Osteocyte (in vitro differentiated cells): ENCODE results near the gene SPIN1. TPM values are rescaled to one million over a fixed set of nuclear protein-coding genes. Genes with fewer than 3 reads are reported as not detected.

Source experiments
- DNase-seq: peaks from one replicate; pipeline ENCODE4 v3.0.0; 2021; ENCODE audit warnings: mixed read lengths; ENCODE audit not compliant: unreplicated experiment; ENCODE audit errors: extremely low spot score
- H3K27ac Mint-ChIP-seq: one replicate; pipeline ENCODE4 v1.8.0; 2021; ENCODE audit warnings: mild to moderate bottlenecking, mixed read lengths; ENCODE audit not compliant: unreplicated experiment
- H3K27me3 Mint-ChIP-seq: one replicate; pipeline ENCODE4 v1.8.0; 2021; ENCODE audit warnings: mixed read lengths; ENCODE audit not compliant: unreplicated experiment
- H3K36me3 Mint-ChIP-seq: one replicate; pipeline ENCODE4 v1.8.0; 2021; ENCODE audit warnings: mixed read lengths; ENCODE audit not compliant: unreplicated experiment
- H3K4me1 Mint-ChIP-seq: one replicate; pipeline ENCODE4 v1.8.0; 2021; ENCODE audit warnings: mixed read lengths; ENCODE audit not compliant: unreplicated experiment
- H3K4me3 Mint-ChIP-seq: one replicate; pipeline ENCODE4 v1.8.0; 2021; ENCODE audit warnings: mild to moderate bottlenecking, moderate library complexity, mixed read lengths; ENCODE audit not compliant: unreplicated experiment
- H3K9me3 Mint-ChIP-seq: one replicate; pipeline ENCODE4 v1.8.0; 2021; ENCODE audit warnings: mixed read lengths; ENCODE audit not compliant: unreplicated experiment
- CTCF ChIP-seq: fragments of 200-600 bp; sonication (generic); IDR thresholded peaks from 2 replicates; pipeline ENCODE4 v1.5.0; 2021; ENCODE audit warnings: antibody characterized with exemption, mild to moderate bottlenecking, moderate library complexity
- total RNA-seq: library from RNA; stranded (reverse); gene quantifications from 2 replicates; pipeline ENCODE4 v1.2.1, GENCODE V29; 2021

SPIN1 gene
- total RNA-seq, 1 donor from 2014 or later = 115 TPM

DNA sequence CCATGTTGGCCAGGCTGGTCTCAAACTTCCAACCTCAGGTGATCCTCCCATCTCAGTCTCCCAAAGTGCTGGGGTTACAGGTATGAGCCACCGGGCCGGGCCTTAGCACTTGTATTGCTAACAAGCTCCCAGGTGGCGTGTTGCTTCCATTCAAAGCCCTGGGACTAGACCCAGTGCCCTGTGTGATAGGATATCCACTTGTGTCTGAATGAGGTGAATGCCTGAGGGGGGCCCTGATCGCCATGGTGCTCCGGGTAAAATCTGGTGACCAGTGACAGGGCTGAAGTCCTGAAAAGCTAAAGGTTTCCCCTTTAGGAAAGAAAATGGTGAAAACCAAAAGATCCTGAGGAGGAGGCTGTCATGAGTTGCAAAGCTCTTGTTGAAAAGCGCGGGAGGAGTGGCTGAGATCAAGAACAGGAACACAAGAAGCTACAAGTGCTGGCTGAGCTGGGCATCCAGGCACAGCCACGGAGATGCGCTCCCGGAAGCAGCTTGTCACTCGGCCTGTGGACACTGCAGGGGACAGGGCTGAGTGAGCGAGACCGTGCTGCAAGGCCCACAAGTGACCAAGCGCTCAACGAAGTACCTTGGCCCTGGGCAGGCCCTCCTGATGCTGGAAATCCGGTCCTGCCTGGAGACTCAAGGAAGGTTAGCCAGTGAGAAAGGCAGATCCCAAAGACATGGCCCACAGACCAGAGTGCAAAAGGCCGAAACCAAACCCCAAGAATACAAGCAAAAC is 106.9 kb downstream of the SPIN1 start:
- H3K9me3 Mint-ChIP-seq = no peaks in the 10 kb centered on the region
- TF ChIP-seq CTCF = no peak
- H3K36me3 Mint-ChIP-seq = no peaks in the 10 kb centered on the region
- H3K27me3 Mint-ChIP-seq = no peaks in the 10 kb centered on the region
- peak; percentile 81 for DNase-seq
- no peaks in the 10 kb centered on the region for H3K4me1 Mint-ChIP-seq
- H3K4me3 Mint-ChIP-seq = no peak overlapping the region
- no peak overlapping the region for H3K27ac Mint-ChIP-seq

- Mint-ChIP-seq H3K4me1 (no peaks in the 10 kb centered on the region), H3K36me3 (no peaks in the 10 kb centered on the region), H3K27ac (no peak overlapping the region), H3K27me3 (no peaks in the 10 kb centered on the region), H3K4me3 (no peak overlapping the region), H3K9me3 (no peaks in the 10 kb centered on the region)
- peak; percentile 53 for DNase-seq
- no peak for TF ChIP-seq CTCF
These were observed 109.0 kb downstream of the SPIN1 start for GRCh38 chr9:88497224-88497623.

GRCh38 chr9:88498880-88499279 is 110.6 kb downstream of the SPIN1 start:
- H3K27ac Mint-ChIP-seq = no peak overlapping the region
- no peaks in the 10 kb centered on the region for H3K27me3 Mint-ChIP-seq
- H3K9me3 Mint-ChIP-seq = no peaks in the 10 kb centered on the region
- H3K4me1 Mint-ChIP-seq = no peaks in the 10 kb centered on the region
- DNase-seq = peak; percentile 19
- no peak for TF ChIP-seq CTCF
- no peak overlapping the region for H3K4me3 Mint-ChIP-seq
- no peaks in the 10 kb centered on the region for H3K36me3 Mint-ChIP-seq

GRCh38 chr9:88501086-88501485 is 112.8 kb downstream of the SPIN1 start:
- Mint-ChIP-seq H3K27ac (no peak overlapping the region), H3K4me1 (no peaks in the 10 kb centered on the region), H3K9me3 (no peaks in the 10 kb centered on the region), H3K27me3 (no peaks in the 10 kb centered on the region), H3K4me3 (no peak overlapping the region), H3K36me3 (no peaks in the 10 kb centered on the region)
- TF ChIP-seq CTCF = no peak
- DNase-seq = no peak

DNA sequence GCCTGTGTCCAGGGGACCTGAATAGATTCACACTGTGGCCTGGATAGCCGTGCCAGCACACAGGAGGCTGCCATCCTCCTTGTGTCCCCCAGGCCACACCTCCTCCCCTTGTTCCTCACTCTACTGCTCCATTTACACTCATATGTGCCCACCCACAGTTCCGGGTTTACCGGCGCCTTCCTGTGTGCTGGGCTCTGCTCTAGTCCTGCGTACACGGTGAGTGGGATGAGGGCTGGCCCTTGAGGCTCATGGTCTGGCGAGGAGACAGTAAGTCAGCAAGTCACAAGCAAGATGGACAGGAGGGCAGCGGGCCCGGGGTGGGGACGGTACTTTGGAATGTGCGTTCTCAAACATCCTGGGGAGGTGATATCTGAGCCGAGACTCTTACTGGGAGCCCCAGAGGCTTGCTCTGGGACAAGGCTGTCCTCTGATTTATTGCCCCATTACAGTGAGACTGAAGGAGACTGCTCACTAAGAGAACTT is 114.3 kb downstream of the SPIN1 start:
- Mint-ChIP-seq H3K4me3 (no peak overlapping the region), H3K4me1 (no peaks in the 10 kb centered on the region), H3K27me3 (no peaks in the 10 kb centered on the region), H3K36me3 (no peaks in the 10 kb centered on the region), H3K27ac (no peak overlapping the region), H3K9me3 (no peaks in the 10 kb centered on the region)
- DNase-seq = no peak
- no peak for TF ChIP-seq CTCF
